HepG2 (cell line): ENCODE results near the gene MRPS25. TPM values are rescaled to one million over a fixed set of nuclear protein-coding genes. Genes with fewer than 3 reads are reported as not detected.

Experiments used
- ATAC-seq: fragments of 200-7000 bp; cut with Tn5 transposase; 3 replicates; pipeline ENCODE4 v1.9.1; 2020; ENCODE audit warnings: mild to moderate bottlenecking, moderate library complexity
- BruUV-seq: library from RNA; stranded (reverse); fragments of 400-500 nt; replicated peaks from 2 replicates; lab custom pipeline; 2021; lab: Mats Ljungman, UMichigan
- CTCF ChIA-PET: fragments of 300-600 bp; formaldehyde crosslinking; extraction: SDS; loops from one replicate; lab custom pipeline; 2021; ENCODE audit warnings: low total read pairs, inconsistent platforms, low intra/inter-chr PET ratio; lab: Yijun Ruan, JAX
- POLR2A ChIA-PET: fragments of 350-600 bp; sonication (Branson Sonifier 250); formaldehyde crosslinking; loops from one replicate; lab custom pipeline; 2020; ENCODE audit warnings: antibody characterized with exemption, inconsistent platforms; lab: Yijun Ruan, JAX
- DNase-seq: peaks from one replicate; pipeline ENCODE4 v3.0.0-alpha.2; 2015; ENCODE audit warnings: low spot score
- FAIRE-seq: peaks from 3 replicates; lab custom pipeline; 2011; peaks lifted over from hg19 to GRCh38; lab: Jason Lieb, UNC
- H2AFZ ChIP-seq: one replicate; pipeline ENCODE4 v1.6.1; 2011; ENCODE audit warnings: low read length, inconsistent platforms
- H3K27ac ChIP-seq: fragments of 300-600 bp; 3 replicates; pipeline ENCODE4 v1.8.0; 2011; ENCODE audit warnings: mixed run types, mild to moderate bottlenecking, mixed read lengths, low read length, inconsistent platforms; ENCODE audit not compliant: insufficient read depth; ENCODE audit errors: extremely low read length
- H3K27me3 ChIP-seq, 2 experiments: fragments of 200-600 bp in 1 of 2; 2 replicates in 1 of 2; 3 replicates in 1 of 2; pipeline versions ENCODE4 v1.6.0 to v1.8.0; 2011; ENCODE audit warnings: low read length in 2 of 2, mild to moderate bottlenecking in 2 of 2, moderate library complexity in 2 of 2, inconsistent platforms in 1 of 2; ENCODE audit not compliant: insufficient read depth in 2 of 2, control insufficient read depth in 1 of 2
- H3K36me3 ChIP-seq, 2 experiments: fragments of 200-600 bp in 1 of 2; replicated peaks in 1 of 2; 2 replicates in 1 of 2; 3 replicates in 1 of 2; pipeline versions ENCODE4 v1.5.1 to v1.8.0; 2011; ENCODE audit warnings: low read length in 2 of 2, inconsistent platforms in 1 of 2; ENCODE audit not compliant: insufficient read depth in 2 of 2, control insufficient read depth in 1 of 2
- H3K4me1 ChIP-seq: 2 replicates; pipeline ENCODE4 v1.5.1; 2012; ENCODE audit warnings: low read length, inconsistent platforms; ENCODE audit not compliant: insufficient read depth
- H3K4me2 ChIP-seq: 2 replicates; pipeline ENCODE4 v1.6.0; 2011; ENCODE audit warnings: low read depth, low read length, inconsistent platforms
- H3K4me3 ChIP-seq, 3 experiments: fragments of 200-600 bp in 1 of 3; sonication (generic), shearing (Covaris generic) in 1 of 3; replicated peaks in 1 of 3; 2 replicates each; pipeline ENCODE4 v1.5.1; 2011 to 2016; ENCODE audit warnings: low read length in 3 of 3, inconsistent platforms in 2 of 3, low read depth in 2 of 3, mild to moderate bottlenecking in 2 of 3, control low read depth in 1 of 3, mixed read lengths in 1 of 3; ENCODE audit not compliant: insufficient read depth in 1 of 3
- H3K79me2 ChIP-seq: one replicate; pipeline ENCODE4 v1.6.1; 2011; ENCODE audit warnings: low read length, inconsistent platforms; ENCODE audit not compliant: insufficient read depth
- H3K9ac ChIP-seq: 2 replicates; pipeline ENCODE4 v1.6.0; 2011; ENCODE audit warnings: mild to moderate bottlenecking, low read depth, low read length, inconsistent platforms; ENCODE audit not compliant: insufficient read depth
- H3K9me3 ChIP-seq: 2 replicates; pipeline ENCODE4 v1.5.1; 2012; ENCODE audit warnings: mild to moderate bottlenecking, low read length
- H4K20me1 ChIP-seq: 2 replicates; pipeline ENCODE4 v1.6.0; 2011; ENCODE audit warnings: inconsistent platforms, mild to moderate bottlenecking, low read length, moderate library complexity; ENCODE audit not compliant: insufficient read depth
- BORCS8-MEF2B ChIP-seq: sonication (generic); formaldehyde crosslinking; IDR thresholded peaks from 2 replicates; pipeline ENCODE4 v1.8.0; 2022; ENCODE audit warnings: mild to moderate bottlenecking, missing genetic modification reagents
- ETS1 ChIP-seq: sonication (generic); formaldehyde crosslinking; IDR thresholded peaks from 2 replicates; pipeline ENCODE4 v1.4.0; 2020; ENCODE audit warnings: missing genetic modification reagents
- HNRNPH1 ChIP-seq: fragments of 200-400 bp; formaldehyde crosslinking; optimal IDR thresholded peaks from 2 replicates; pipeline ENCODE3; 2017; ENCODE audit warnings: mild to moderate bottlenecking, low read depth, low read length
- KAT7 ChIP-seq: IDR thresholded peaks from 2 replicates; pipeline ENCODE4 v1.6.1; 2018; ENCODE audit warnings: borderline replicate concordance, missing compliant biosample characterization
- KMT2B ChIP-seq: IDR thresholded peaks from 2 replicates; pipeline ENCODE4 v1.6.1; 2016; ENCODE audit warnings: missing genetic modification reagents, missing compliant biosample characterization
- MTERF4 ChIP-seq: sonication (generic); formaldehyde crosslinking; IDR thresholded peaks from 2 replicates; pipeline ENCODE4 v1.8.0; 2023; ENCODE audit warnings: mild to moderate bottlenecking, missing genetic modification reagents
- NCOA1 ChIP-seq: sonication (generic); formaldehyde crosslinking; IDR thresholded peaks from 2 replicates; pipeline ENCODE4 v1.9.0; 2021; ENCODE audit warnings: missing genetic modification reagents
- NFATC3 ChIP-seq: sonication (generic); formaldehyde crosslinking; IDR thresholded peaks from 2 replicates; pipeline ENCODE4 v1.5.1; 2020; ENCODE audit warnings: mild to moderate bottlenecking, missing genetic modification reagents
- RNF219 ChIP-seq: sonication (generic); formaldehyde crosslinking; IDR thresholded peaks from 2 replicates; pipeline ENCODE4 v1.5.0; 2020; ENCODE audit warnings: mild to moderate bottlenecking, missing genetic modification reagents
- SNAPC4 ChIP-seq: sonication (generic); formaldehyde crosslinking; IDR thresholded peaks from 2 replicates; pipeline ENCODE4 v1.4.0; 2020; ENCODE audit warnings: mild to moderate bottlenecking, missing genetic modification reagents
- TERF1 ChIP-seq: sonication (generic); formaldehyde crosslinking; IDR thresholded peaks from 2 replicates; pipeline ENCODE4 v1.8.0; 2022; ENCODE audit warnings: mild to moderate bottlenecking, missing genetic modification reagents, moderate library complexity
- XRCC5 ChIP-seq: fragments of 200-400 bp; formaldehyde crosslinking; optimal IDR thresholded peaks from 2 replicates; pipeline ENCODE3; 2017; ENCODE audit warnings: mild to moderate bottlenecking, low read length
- ZBTB21 ChIP-seq: sonication (generic); formaldehyde crosslinking; IDR thresholded peaks from 2 replicates; pipeline ENCODE4 v1.4.0; 2020; ENCODE audit warnings: missing genetic modification reagents
- ZNF205 ChIP-seq: IDR thresholded peaks from 2 replicates; pipeline ENCODE4 v1.6.1; 2018; ENCODE audit warnings: missing biosample characterization, missing genetic modification reagents
- ZNF792 ChIP-seq: IDR thresholded peaks from 2 replicates; pipeline ENCODE4 v1.6.1; 2016
- ZSCAN20 ChIP-seq: sonication (generic); formaldehyde crosslinking; IDR thresholded peaks from 2 replicates; pipeline ENCODE4 v1.4.0; 2020; ENCODE audit warnings: missing genetic modification reagents, mild to moderate bottlenecking, borderline replicate concordance
- WGBS: methylation state at CpG from one replicate; pipeline ENCODE4 v1.1.6; 2017; ENCODE audit warnings: low lambda C conversion rate; 5-methylcytosine and 5-hydroxymethylcytosine counted together
- in situ Hi-C: cut with HindIII; loops from 2 replicates; pipeline ENCODE4 v1.10.0; 2017; ENCODE audit warnings: low pct_unique_long_range_greater_than_20kb; ENCODE audit not compliant: extremely low pct_ligation_motif_present
- intact Hi-C: fragments of 100-400 bp; cut with micrococcal nuclease; formaldehyde crosslinking; loops from one replicate; pipeline ENCODE4 v1.10.0; 2022; ENCODE audit not compliant: unreplicated experiment
- polyA plus RNA-seq, 8 experiments: library from polyadenylated mRNA; depleted of rRNA in 3 of 8; stranded (reverse) in 7 of 8; unstranded in 1 of 8; fragments of >200 nt; fragmentation: Illumina TruSeq in 4 of 8; extraction: Trizol in 4 of 8; gene quantifications; 2 replicates each; pipeline versions ENCODE4 v1.2.1 to v1.2.3, GENCODE V29; 2011 to 2016; ENCODE audit warnings: low read depth in 4 of 8, missing spikeins in 1 of 8, mixed read lengths in 1 of 8; ENCODE audit not compliant: insufficient read depth in 1 of 8
- total RNA-seq, 5 experiments: library from RNA; depleted of rRNA; stranded (reverse); fragments of >200 nt; fragmentation: Illumina TruSeq; extraction: Trizol; gene quantifications; 2 replicates each; pipeline ENCODE4 v1.2.3, GENCODE V29; 2016; ENCODE audit warnings: low read depth in 1 of 5

MRPS25 gene
- total and polyA plus RNA-seq, 2 of the 13 experiments (the other 11 are each of a cell fraction or from before 2014, with no cell fraction given) = 60.1 to 74.3 TPM

GRCh38 chr3:15091575-15091974 is 26.5 kb upstream of the MRPS25 start:
- CTCF ChIA-PET = no interaction called here

More at GRCh38 chr3:15091575-15091974, 26.5 kb upstream of the MRPS25 start:
- no peak for FAIRE-seq
- WGBS = 78% methylated on average over 5 of the region's 5 CpGs
- intact Hi-C loops (no loop called here), in situ Hi-C loops (no loop called here)
- no peak for ATAC-seq
- no peak overlapping the region for H2AFZ ChIP-seq
- peaks cover 13 to 36% of the 10 kb centered on the region in 2 experiments for H3K36me3 ChIP-seq
- POLR2A ChIA-PET = interaction anchor here (1.5 kb wide), 1 partner anchor 8 kb away, joined by 4 read pairs; the partner anchor contains the start of gene RBSN
- no TSS peak for BruUV-seq
- no peak for DNase-seq
- TF ChIP-seq ZBTB21 (CRISPR knock-in tag) = no peak
- no peak for TF ChIP-seq SNAPC4 (CRISPR knock-in tag)
- TF ChIP-seq NFATC3 (CRISPR knock-in tag) = no peak
- TF ChIP-seq MTERF4 (CRISPR knock-in tag) = no peak
- TF ChIP-seq ZNF205 (CRISPR knock-in tag) = no peak
- no peak for TF ChIP-seq HNRNPH1
- TF ChIP-seq TERF1 (CRISPR knock-in tag) = no peak
- TF ChIP-seq KAT7 (CRISPR knock-in tag) = no peak
- no peak for TF ChIP-seq XRCC5
- no peak for TF ChIP-seq NCOA1
- no peak for TF ChIP-seq ZNF792
- TF ChIP-seq BORCS8-MEF2B (CRISPR knock-in tag) = no peak
- TF ChIP-seq KMT2B (CRISPR knock-in tag) = no peak
- TF ChIP-seq RNF219 (CRISPR knock-in tag) = no peak
- no peak for TF ChIP-seq ETS1 (CRISPR knock-in tag)
- TF ChIP-seq ZSCAN20 (CRISPR knock-in tag) = no peak
- no peaks in the 10 kb centered on the region for H4K20me1 ChIP-seq
- H3K79me2 ChIP-seq = no peaks in the 10 kb centered on the region
- H3K9me3 ChIP-seq = no peaks in the 10 kb centered on the region
- no peak overlapping the region for H3K4me2 ChIP-seq
- H3K4me3 ChIP-seq = no peak overlapping the region
- peaks cover 12% of the 10 kb centered on the region for H3K4me1 ChIP-seq
- H3K27ac ChIP-seq = no peak overlapping the region
- H3K9ac ChIP-seq = no peak overlapping the region
- no peaks in the 10 kb centered on the region; a peak in 1 of 5 replicates for H3K27me3 ChIP-seq
